HL-60 (cell line): ENCODE measurements around the gene CTRB1.
A peak's percentile ranks its signal among the peaks of the same experiment; 100 is the strongest.

Experiments used
- DNase-seq, 2 experiments: peaks; one replicate each; pipeline ENCODE4 v3.0.0-alpha.2; 2010 to 2020; ENCODE audit warnings: low read depth in 1 of 2, low spot score in 1 of 2
- H3K27ac ChIP-seq: fragments of 250-450 bp; sonication (Bioruptor Pico); replicated peaks from 2 replicates; pipeline ENCODE4 v1.5.1; 2020; ENCODE audit warnings: mild to moderate bottlenecking, moderate library complexity
- H3K27me3 ChIP-seq: fragments of 250-450 bp; sonication (Bioruptor Pico); 2 replicates; pipeline ENCODE4 v1.5.1; 2021; ENCODE audit warnings: mild to moderate bottlenecking, moderate library complexity; ENCODE audit not compliant: insufficient read depth, poor library complexity, severe bottlenecking
- H3K4me3 ChIP-seq: replicated peaks from 2 replicates; pipeline ENCODE4 v1.5.1; 2011; ENCODE audit warnings: mild to moderate bottlenecking, control low read depth, low read length; ENCODE audit not compliant: insufficient read depth
- CTCF ChIP-seq: IDR thresholded peaks from one replicate; pipeline ENCODE4 v1.5.1; 2011; ENCODE audit warnings: low read length, control low read depth, inconsistent platforms; ENCODE audit not compliant: insufficient read depth
- GABPA ChIP-seq: IDR thresholded peaks from 2 replicates; pipeline ENCODE4 v1.6.1; 2012; ENCODE audit warnings: low read depth
- POLR2AphosphoS5 ChIP-seq: IDR thresholded peaks from 2 replicates; pipeline ENCODE4 v1.6.1; 2012; ENCODE audit warnings: low read depth
- REST ChIP-seq: IDR thresholded peaks from 2 replicates; pipeline ENCODE4 v1.6.1; 2012; ENCODE audit warnings: low read depth; ENCODE audit not compliant: insufficient replicate concordance
- SPI1 ChIP-seq: IDR thresholded peaks from 2 replicates; pipeline ENCODE4 v1.6.1; 2012; ENCODE audit warnings: low read depth, mild to moderate bottlenecking, borderline replicate concordance

Gene CTRB1

GRCh38 chr16:75244225-75244809, 25.5 kb downstream of the CTRB1 start:
- H3K27ac ChIP-seq: no peak overlapping the region
- no peak overlapping the region for H3K4me3 ChIP-seq
- TF ChIP-seq POLR2AphosphoS5 (no peak), SPI1 (peak; percentile 40; the same call in 1 of the 2 replicates), REST (no peak), CTCF (no peak), GABPA (no peak)
- H3K27me3 ChIP-seq: peaks cover 24% of the 10 kb centered on the region
- peak in 1 of 2 experiments; percentile 18 for DNase-seq

GRCh38 chr16:75244844-75245758, 26.3 kb downstream of the CTRB1 start:
- no peak for DNase-seq
- TF ChIP-seq SPI1 (peak; percentile 47; the same call in 1 of the 2 replicates), CTCF (no peak)
- Histone ChIP-seq H3K27me3 (peaks cover 30% of the 10 kb centered on the region), H3K27ac (no peak overlapping the region), H3K4me3 (no peak overlapping the region)

- Histone ChIP-seq H3K4me3 (no peak overlapping the region), H3K27ac (no peak overlapping the region), H3K27me3 (peaks cover 39% of the 10 kb centered on the region)
- TF ChIP-seq REST: no peak
- no peak for TF ChIP-seq GABPA
- TF ChIP-seq POLR2AphosphoS5: no peak
- TF ChIP-seq CTCF: no peak
- DNase-seq: no peak
These were observed 27.9 kb downstream of the CTRB1 start for GRCh38 chr16:75246504-75247205.
